SK-N-SH treated with all-trans-retinoic acid at 6 μM for 48 hours (cell line): ENCODE measurements around the gene PDCD1LG2.

Experiments
- ATAC-seq: fragments of 200-7000 bp; cut with Tn5 transposase; 3 replicates; pipeline ENCODE4 v1.9.1; 2020; ENCODE audit warnings: mild to moderate bottlenecking, moderate library complexity
- ARNTL ChIP-seq: fragments of 450-650 bp; formaldehyde crosslinking; IDR thresholded peaks from 2 replicates; pipeline ENCODE4 v1.5.0; 2020; ENCODE audit warnings: low read depth, mild to moderate bottlenecking, moderate library complexity, borderline replicate concordance
- BACH2 ChIP-seq: fragments of 250-450 bp; sonication (Bioruptor Pico); IDR thresholded peaks from 2 replicates; pipeline ENCODE4 v1.9.0; 2021; ENCODE audit warnings: mild to moderate bottlenecking, borderline replicate concordance
- CREB5 ChIP-seq: fragments of 250-450 bp; sonication (Bioruptor Pico); IDR thresholded peaks from 2 replicates; pipeline ENCODE4 v1.5.1; 2020; ENCODE audit warnings: low read depth, mild to moderate bottlenecking, moderate library complexity
- CSDC2 ChIP-seq: fragments of 250-450 bp; sonication (Bioruptor Pico); IDR thresholded peaks from 2 replicates; pipeline ENCODE4 v1.5.0; 2020; ENCODE audit warnings: mild to moderate bottlenecking, moderate library complexity
- ESRRG ChIP-seq: fragments of 250-450 bp; sonication (Bioruptor Pico); IDR thresholded peaks from 2 replicates; pipeline ENCODE4 v1.6.1; 2021; ENCODE audit warnings: mild to moderate bottlenecking
- GLIS3 ChIP-seq: fragments of 250-450 bp; sonication (Bioruptor Pico); IDR thresholded peaks from 2 replicates; pipeline ENCODE4 v1.5.0; 2020; ENCODE audit warnings: mild to moderate bottlenecking, moderate library complexity
- ISL1 ChIP-seq: fragments of 250-450 bp; sonication (Bioruptor Pico); IDR thresholded peaks from 2 replicates; pipeline ENCODE4 v2.1.2; 2022; ENCODE audit warnings: mild to moderate bottlenecking, moderate library complexity
- OSR1 ChIP-seq: fragments of 250-450 bp; sonication (Bioruptor Pico); IDR thresholded peaks from 2 replicates; pipeline ENCODE4 v1.8.0; 2022; ENCODE audit warnings: moderate library complexity, mild to moderate bottlenecking, inconsistent platforms
- PATZ1 ChIP-seq: fragments of 250-450 bp; sonication (Bioruptor Pico); IDR thresholded peaks from 2 replicates; pipeline ENCODE4 v1.8.0; 2020; ENCODE audit warnings: mild to moderate bottlenecking, moderate library complexity, borderline replicate concordance
- POU6F1 ChIP-seq: fragments of 250-450 bp; sonication (Bioruptor Pico); IDR thresholded peaks from 2 replicates; pipeline ENCODE4 v1.8.0; 2021; ENCODE audit warnings: low read depth, mild to moderate bottlenecking, moderate library complexity, borderline replicate concordance
- PPARA ChIP-seq: fragments of 250-450 bp; sonication (Bioruptor Pico); IDR thresholded peaks from 2 replicates; pipeline ENCODE4 v1.5.0; 2020; ENCODE audit warnings: mild to moderate bottlenecking, borderline replicate concordance
- RARB ChIP-seq: fragments of 250-450 bp; sonication (Bioruptor Pico); IDR thresholded peaks from 2 replicates; pipeline ENCODE4 v1.8.0; 2021; ENCODE audit warnings: mild to moderate bottlenecking, moderate library complexity
- SNAI2 ChIP-seq: fragments of 250-450 bp; sonication (Bioruptor Pico); IDR thresholded peaks from 2 replicates; pipeline ENCODE4 v1.5.0; 2020; ENCODE audit warnings: mild to moderate bottlenecking, moderate library complexity
- TCF4 ChIP-seq: fragments of 250-450 bp; sonication (Bioruptor Pico); IDR thresholded peaks from 2 replicates; pipeline ENCODE4 v1.8.0; 2021; ENCODE audit warnings: mild to moderate bottlenecking, moderate library complexity, borderline replicate concordance
- TOX ChIP-seq: fragments of 250-450 bp; sonication (Bioruptor Pico); IDR thresholded peaks from 2 replicates; pipeline ENCODE4 v1.8.0; 2021; ENCODE audit warnings: mild to moderate bottlenecking, moderate library complexity, borderline replicate concordance
- ZC3H10 ChIP-seq: fragments of 250-450 bp; sonication (Bioruptor Pico); IDR thresholded peaks from 2 replicates; pipeline ENCODE4 v1.5.1; 2021; ENCODE audit warnings: mild to moderate bottlenecking, moderate library complexity
- ZFP3 ChIP-seq: fragments of 250-450 bp; sonication (Bioruptor Pico); IDR thresholded peaks from 2 replicates; pipeline ENCODE4 v1.5.0; 2020; ENCODE audit warnings: mild to moderate bottlenecking, moderate library complexity
- ZFP30 ChIP-seq: fragments of 450-650 bp; formaldehyde crosslinking; IDR thresholded peaks from 2 replicates; pipeline ENCODE4 v1.5.0; 2022; ENCODE audit warnings: mild to moderate bottlenecking, moderate library complexity
- ZNF565 ChIP-seq: fragments of 450-650 bp; formaldehyde crosslinking; conservative IDR thresholded peaks from 2 replicates; pipeline ENCODE4 v1.5.0; 2020; ENCODE audit warnings: low read depth, mild to moderate bottlenecking, moderate library complexity
- ZNF70 ChIP-seq: fragments of 450-650 bp; formaldehyde crosslinking; IDR thresholded peaks from 2 replicates; pipeline ENCODE4 v1.5.0; 2020; ENCODE audit warnings: mild to moderate bottlenecking, moderate library complexity
- ZNF8 ChIP-seq: fragments of 450-650 bp; formaldehyde crosslinking; IDR thresholded peaks from 2 replicates; pipeline ENCODE4 v1.5.0; 2020; ENCODE audit warnings: mild to moderate bottlenecking, moderate library complexity
- TF ChIP-seq, protein P1 (sequence below): fragments of 250-450 bp; sonication (Bioruptor Pico); IDR thresholded peaks from 2 replicates; pipeline ENCODE4 v1.5.1; 2021; ENCODE audit warnings: mild to moderate bottlenecking, moderate library complexity

PDCD1LG2 gene

GRCh38 chr9:5563886-5564285, 53.6 kb downstream of the PDCD1LG2 start:
- TF ChIP-seq PPARA (CRISPR knock-in tag) (no peak), ZNF70 (CRISPR knock-in tag) (no peak)

GRCh38 chr9:5566054-5566618, 55.8 kb downstream of the PDCD1LG2 start:
- no peak for ATAC-seq
- no peak for TF ChIP-seq CREB5 (CRISPR knock-in tag)
- TF ChIP-seq CSDC2 (CRISPR knock-in tag): no peak
- TF ChIP-seq SNAI2 (CRISPR knock-in tag): no peak
- TF ChIP-seq PPARA (CRISPR knock-in tag): no peak
- no peak for TF ChIP-seq ZNF565 (CRISPR knock-in tag)
- TF ChIP-seq, protein P1, sequence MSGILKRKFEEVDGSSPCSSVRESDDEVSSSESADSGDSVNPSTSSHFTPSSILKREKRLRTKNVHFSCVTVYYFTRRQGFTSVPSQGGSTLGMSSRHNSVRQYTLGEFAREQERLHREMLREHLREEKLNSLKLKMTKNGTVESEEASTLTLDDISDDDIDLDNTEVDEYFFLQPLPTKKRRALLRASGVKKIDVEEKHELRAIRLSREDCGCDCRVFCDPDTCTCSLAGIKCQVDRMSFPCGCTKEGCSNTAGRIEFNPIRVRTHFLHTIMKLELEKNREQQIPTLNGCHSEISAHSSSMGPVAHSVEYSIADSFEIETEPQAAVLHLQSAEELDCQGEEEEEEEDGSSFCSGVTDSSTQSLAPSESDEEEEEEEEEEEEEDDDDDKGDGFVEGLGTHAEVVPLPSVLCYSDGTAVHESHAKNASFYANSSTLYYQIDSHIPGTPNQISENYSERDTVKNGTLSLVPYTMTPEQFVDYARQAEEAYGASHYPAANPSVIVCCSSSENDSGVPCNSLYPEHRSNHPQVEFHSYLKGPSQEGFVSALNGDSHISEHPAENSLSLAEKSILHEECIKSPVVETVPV: no peak
- no peak for TF ChIP-seq GLIS3 (CRISPR knock-in tag)
- no peak for TF ChIP-seq OSR1 (CRISPR knock-in tag)
- no peak for TF ChIP-seq RARB (CRISPR knock-in tag)
- TF ChIP-seq TCF4 (CRISPR knock-in tag): no peak
- TF ChIP-seq ZNF8 (CRISPR knock-in tag): no peak
- no peak for TF ChIP-seq ISL1 (CRISPR knock-in tag)
- TF ChIP-seq ESRRG (CRISPR knock-in tag): no peak
- TF ChIP-seq POU6F1: no peak

More at GRCh38 chr9:5563886-5564285, 53.6 kb downstream of the PDCD1LG2 start:
- peak; percentile 18; the same call in 1 of the 3 replicates for ATAC-seq

DNA sequence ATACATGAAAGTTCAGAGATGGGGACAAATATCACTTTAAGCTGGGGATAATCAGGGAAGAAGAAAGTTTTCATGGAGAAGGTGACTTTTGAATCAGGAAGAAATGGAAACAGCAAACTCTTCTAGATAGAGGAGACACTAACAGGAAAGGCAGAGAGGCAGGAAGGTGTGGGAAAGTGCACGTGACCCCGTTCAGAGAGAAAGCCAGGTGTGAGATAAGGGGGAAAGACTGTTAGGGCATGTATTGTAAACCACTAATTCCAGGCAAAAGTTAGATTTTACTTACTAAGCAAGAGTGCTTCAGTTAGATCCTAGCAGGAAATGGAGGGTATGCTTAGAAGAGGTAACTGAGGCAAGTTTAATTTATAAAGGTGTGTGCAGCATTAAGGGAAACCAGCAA, 58.5 kb downstream of the PDCD1LG2 start:
- TF ChIP-seq ISL1 (CRISPR knock-in tag) (no peak), SNAI2 (CRISPR knock-in tag) (no peak), ZNF8 (CRISPR knock-in tag) (no peak), CREB5 (CRISPR knock-in tag) (no peak), TOX (CRISPR knock-in tag) (no peak), ZNF565 (CRISPR knock-in tag) (no peak), CSDC2 (CRISPR knock-in tag) (no peak), ZC3H10 (CRISPR knock-in tag) (no peak), ZFP3 (CRISPR knock-in tag) (no peak), POU6F1 (no peak), PATZ1 (no peak), BACH2 (CRISPR knock-in tag) (no peak), TCF4 (CRISPR knock-in tag) (no peak), PPARA (CRISPR knock-in tag) (no peak), ZNF70 (CRISPR knock-in tag) (no peak), OSR1 (CRISPR knock-in tag) (no peak), ZFP30 (CRISPR knock-in tag) (no peak), ARNTL (CRISPR knock-in tag) (no peak)
- TF ChIP-seq, protein P1: no peak
- no peak for ATAC-seq
